Fibroblast of villous mesenchyme (primary cell): ENCODE data around the gene OR56A1. TPM values are rescaled to one million over a fixed set of nuclear protein-coding genes. Genes with fewer than 3 reads are reported as not detected.
"Not testable (repeated sequence)": the region's sequence is repeated elsewhere in the genome, so short reads cannot be mapped to it uniquely, and the experiment has no call there.

Experiments
- DNase-seq: peaks from one replicate; pipeline ENCODE4 v3.0.0-alpha.2; 2010; ENCODE audit warnings: low read depth
- H3K4me3 ChIP-seq: 2 replicates; pipeline ENCODE4 v1.5.1; 2011; ENCODE audit warnings: low read depth, mild to moderate bottlenecking, low read length
- total RNA-seq: library from RNA; depleted of rRNA; stranded (reverse); fragments of >200 nt; gene quantifications from 2 replicates; pipeline ENCODE4 v1.2.3, GENCODE V29; 2012
- TF ChIP-seq, protein P1 (sequence below): IDR thresholded peaks from 2 replicates; pipeline ENCODE4 v1.5.1; 2012; ENCODE audit warnings: low read depth, mild to moderate bottlenecking, low read length; ENCODE audit not compliant: insufficient read depth

The OR56A1 gene, protein sequence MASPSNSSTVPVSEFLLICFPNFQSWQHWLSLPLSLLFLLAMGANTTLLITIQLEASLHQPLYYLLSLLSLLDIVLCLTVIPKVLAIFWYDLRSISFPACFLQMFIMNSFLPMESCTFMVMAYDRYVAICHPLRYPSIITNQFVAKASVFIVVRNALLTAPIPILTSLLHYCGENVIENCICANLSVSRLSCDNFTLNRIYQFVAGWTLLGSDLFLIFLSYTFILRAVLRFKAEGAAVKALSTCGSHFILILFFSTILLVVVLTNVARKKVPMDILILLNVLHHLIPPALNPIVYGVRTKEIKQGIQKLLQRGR
- total RNA-seq, result under 0.01 TPM in 2 replicates

DNA sequence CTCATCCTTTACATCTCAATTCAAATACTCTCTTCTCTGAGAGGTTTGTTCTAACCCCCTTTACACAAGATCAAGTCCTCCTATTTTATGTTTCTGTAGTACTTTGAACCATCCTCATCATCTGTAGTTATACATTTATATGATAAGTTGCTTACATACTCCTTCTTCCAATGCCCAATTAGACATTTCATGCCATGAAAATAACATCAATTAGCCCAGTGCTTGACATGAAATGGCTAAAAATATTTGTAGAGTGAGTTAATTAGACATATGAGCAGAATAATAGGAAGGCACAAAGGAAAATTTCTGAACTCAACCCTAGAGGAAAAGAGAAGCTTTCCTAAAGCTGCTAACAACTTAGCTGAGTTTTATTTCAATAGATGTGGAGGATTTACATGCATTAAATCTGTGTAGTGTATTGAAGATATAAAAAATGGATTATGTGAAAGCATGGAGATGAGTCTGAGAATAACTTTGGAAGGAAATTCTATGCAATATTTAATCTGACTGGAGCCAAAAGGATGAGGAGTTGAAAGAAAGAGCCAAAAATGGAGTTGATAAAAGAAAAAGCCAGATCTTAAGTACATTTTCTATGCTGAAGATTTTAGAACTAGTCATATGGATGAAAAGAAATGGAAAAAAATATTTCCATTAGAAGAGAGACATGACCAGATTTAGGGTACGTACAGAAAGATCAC lies at the start of gene OR56A1:
TSS of gene OR56A1 (minus strand) at position 51 of the 698 bp plus-strand sequence. CDS start 3,066 bp downstream, outside the sequence.
- DNase-seq, result no peak
- TF ChIP-seq, protein P1, sequence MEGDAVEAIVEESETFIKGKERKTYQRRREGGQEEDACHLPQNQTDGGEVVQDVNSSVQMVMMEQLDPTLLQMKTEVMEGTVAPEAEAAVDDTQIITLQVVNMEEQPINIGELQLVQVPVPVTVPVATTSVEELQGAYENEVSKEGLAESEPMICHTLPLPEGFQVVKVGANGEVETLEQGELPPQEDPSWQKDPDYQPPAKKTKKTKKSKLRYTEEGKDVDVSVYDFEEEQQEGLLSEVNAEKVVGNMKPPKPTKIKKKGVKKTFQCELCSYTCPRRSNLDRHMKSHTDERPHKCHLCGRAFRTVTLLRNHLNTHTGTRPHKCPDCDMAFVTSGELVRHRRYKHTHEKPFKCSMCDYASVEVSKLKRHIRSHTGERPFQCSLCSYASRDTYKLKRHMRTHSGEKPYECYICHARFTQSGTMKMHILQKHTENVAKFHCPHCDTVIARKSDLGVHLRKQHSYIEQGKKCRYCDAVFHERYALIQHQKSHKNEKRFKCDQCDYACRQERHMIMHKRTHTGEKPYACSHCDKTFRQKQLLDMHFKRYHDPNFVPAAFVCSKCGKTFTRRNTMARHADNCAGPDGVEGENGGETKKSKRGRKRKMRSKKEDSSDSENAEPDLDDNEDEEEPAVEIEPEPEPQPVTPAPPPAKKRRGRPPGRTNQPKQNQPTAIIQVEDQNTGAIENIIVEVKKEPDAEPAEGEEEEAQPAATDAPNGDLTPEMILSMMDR, result no peak
- no peak within 1 kb of the TSS for H3K4me3 ChIP-seq

DNA sequence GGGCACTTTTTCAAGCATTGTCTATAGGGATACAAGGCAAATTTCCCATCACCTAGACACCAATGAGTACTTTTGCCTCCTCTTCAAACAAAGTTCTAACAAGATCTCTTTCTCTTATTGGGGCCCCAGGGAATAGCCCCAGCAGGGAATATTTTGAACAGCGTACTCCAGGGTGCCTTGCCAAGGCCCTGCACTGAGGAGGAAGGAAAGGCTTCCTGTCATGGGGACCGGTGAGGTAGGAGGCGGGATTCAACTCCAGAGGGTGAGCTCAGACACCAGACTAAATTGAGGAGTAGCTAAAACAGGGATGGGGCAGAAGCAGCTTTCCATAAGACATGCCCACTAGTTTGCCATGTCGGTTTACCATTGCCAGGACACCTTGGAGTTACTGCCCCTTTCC lies 48.9 kb upstream of the OR56A1 start:
- DNase-seq, result no peak
- no peak overlapping the region for H3K4me3 ChIP-seq
- TF ChIP-seq, protein P1, result no peak

DNA sequence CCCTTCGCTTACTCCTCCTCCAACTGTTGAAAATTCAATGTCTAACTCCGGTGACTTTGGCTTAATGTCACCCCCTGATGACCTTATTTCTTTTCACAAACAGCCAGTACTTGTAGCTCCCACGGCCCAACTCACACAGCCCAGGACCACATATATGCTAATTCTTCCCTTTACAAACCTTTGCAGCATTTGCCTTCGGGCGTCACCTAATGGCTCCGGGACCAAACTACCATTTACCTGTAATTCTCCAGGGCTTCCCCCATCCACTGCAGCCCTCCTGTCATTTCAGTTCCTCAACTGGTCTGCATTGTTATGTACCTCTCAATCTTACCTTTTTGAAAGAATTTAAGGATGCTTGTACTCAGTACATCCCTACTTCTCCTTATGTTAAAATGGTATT lies 47.2 kb upstream of the OR56A1 start:
- DNase-seq, result no peak
- TF ChIP-seq, protein P1, result no peak
- H3K4me3 ChIP-seq, result no peak overlapping the region

DNA sequence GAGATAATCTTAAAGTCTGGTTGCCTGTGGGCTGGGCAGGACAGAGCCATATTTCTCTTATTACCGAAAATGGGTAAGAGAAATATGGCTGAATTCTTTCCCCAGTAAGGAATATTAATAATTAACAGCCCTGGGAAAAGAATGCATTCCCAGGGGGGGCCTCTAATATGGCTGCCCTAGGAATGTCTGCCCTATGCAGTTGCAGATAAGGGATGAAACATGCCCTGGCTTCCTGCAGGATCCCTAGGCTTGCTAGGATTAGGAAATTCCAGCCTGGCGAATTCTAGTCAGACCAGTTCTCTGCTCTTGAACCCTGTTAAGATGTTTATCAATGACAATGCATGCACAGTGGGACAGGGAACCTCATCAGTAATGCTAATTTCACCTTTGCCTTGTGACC lies 45.9 kb upstream of the OR56A1 start:
- not testable (repeated sequence) for DNase-seq, H3K4me3 ChIP-seq

DNA sequence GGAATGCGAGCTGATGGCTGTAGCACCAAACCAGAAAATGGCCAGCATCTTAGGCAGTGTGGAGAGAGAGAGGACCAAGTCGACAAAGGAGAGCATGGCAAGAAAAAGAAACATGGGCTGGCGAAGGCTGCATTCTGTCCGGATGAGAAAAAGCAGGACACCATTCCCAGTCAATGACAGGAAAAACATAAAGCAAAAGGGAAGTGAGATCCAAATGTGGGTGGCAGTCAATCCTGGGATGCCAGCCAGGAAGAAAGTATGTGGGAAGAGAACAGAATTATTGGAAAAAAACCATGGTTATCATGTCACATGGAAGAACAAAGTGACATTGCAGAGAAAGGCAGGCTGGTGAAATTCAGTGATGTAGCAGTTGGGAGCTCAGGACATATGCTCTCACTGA lies 36.9 kb upstream of the OR56A1 start:
- DNase-seq, result no peak
- no peak overlapping the region for H3K4me3 ChIP-seq
- TF ChIP-seq, protein P1, result no peak

DNA sequence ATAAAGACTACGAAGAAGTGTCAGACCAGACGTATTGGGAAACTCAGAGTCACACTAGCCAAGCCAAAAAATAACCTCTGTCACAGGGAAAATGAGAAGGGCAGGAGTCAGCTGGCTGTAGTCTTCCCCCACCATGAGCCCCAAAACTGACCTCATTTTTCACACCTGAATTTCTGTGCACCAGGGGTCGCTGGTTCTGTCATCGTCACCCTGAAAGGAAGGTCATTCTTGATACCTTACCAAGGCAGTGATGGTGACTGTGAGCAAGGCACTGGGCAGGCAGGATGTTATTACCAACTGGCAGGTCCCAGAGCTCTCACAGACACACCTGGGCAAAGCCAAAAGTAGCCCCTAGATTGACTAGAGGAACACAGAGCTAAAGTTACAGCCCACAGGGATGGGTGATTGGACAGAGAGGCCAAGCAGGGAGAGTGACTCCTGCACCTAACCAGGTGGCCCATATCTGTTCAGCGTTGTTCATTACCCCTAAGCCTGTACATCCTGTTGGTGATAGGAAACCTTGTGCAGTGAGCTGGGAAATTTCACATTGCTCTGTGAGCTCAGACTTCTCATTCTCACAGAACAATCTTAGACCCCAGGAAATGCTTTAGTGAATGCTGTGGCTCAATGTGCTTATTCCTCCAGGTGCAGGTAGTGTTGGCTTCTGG lies 32.3 kb upstream of the OR56A1 start:
- TF ChIP-seq, protein P1, result no peak
- no peak for DNase-seq
- no peak overlapping the region for H3K4me3 ChIP-seq

DNA sequence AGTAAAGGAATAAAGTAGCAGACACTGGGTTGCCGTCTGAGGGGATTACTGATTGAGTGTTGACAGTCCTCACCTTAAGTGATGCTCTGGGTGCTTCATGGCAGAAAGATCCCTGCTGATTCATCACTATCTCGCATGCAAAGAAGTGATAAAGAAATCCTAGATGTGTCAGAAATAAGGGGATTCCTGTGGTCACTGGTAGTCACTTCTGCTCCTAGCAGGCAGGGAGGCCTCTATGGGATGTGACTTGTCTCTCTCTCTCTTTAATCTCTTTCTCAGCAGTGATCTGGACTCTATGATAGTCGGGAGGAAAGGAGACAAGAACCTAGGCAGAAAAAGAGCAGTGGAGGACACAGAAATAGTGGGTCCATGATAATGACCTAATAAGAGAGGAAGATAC lies 30.9 kb upstream of the OR56A1 start:
- no peak overlapping the region for H3K4me3 ChIP-seq
- TF ChIP-seq, protein P1, result no peak
- DNase-seq, result no peak
